HCEC 1CT (cell line): ENCODE data around the gene C2CD4B.

Experiments used
- DNase-seq: peaks from one replicate; pipeline ENCODE4 v3.0.0-alpha.2; 2017

Gene C2CD4B

GRCh38 chr15:62165104-62165792, at the start of gene C2CD4B:
TSS of gene C2CD4B (minus strand) at chr15:62165285. CDS start at chr15:62164984, 301 bp downstream.
- DNase-seq: no peak

GRCh38 chr15:62212741-62213140, 47.7 kb upstream of the C2CD4B start:
- no peak for DNase-seq

GRCh38 chr15:62211348-62211747, 46.3 kb upstream of the C2CD4B start:
- no peak for DNase-seq

GRCh38 chr15:62209821-62210220, 44.7 kb upstream of the C2CD4B start:
- DNase-seq: no peak

GRCh38 chr15:62209322-62209721, 44.2 kb upstream of the C2CD4B start:
- DNase-seq: no peak

- DNase-seq: no peak
Observed at GRCh38 chr15:62208884-62209283, 43.8 kb upstream of the C2CD4B start.

GRCh38 chr15:62208367-62208766, 43.3 kb upstream of the C2CD4B start:
- no peak for DNase-seq

GRCh38 chr15:62190675-62191074, 25.6 kb upstream of the C2CD4B start:
- DNase-seq: no peak

- DNase-seq: no peak
Observed at GRCh38 chr15:62190274-62190673, 25.2 kb upstream of the C2CD4B start.

GRCh38 chr15:62188744-62189143, 23.7 kb upstream of the C2CD4B start:
- DNase-seq: no peak

GRCh38 chr15:62187910-62188309, 22.8 kb upstream of the C2CD4B start:
- DNase-seq: no peak

- DNase-seq: no peak
Observed at GRCh38 chr15:62187425-62187824, 22.3 kb upstream of the C2CD4B start.

GRCh38 chr15:62186578-62186977, 21.5 kb upstream of the C2CD4B start:
- no peak for DNase-seq

- no peak for DNase-seq
Observed at GRCh38 chr15:62183130-62183529, 18.0 kb upstream of the C2CD4B start.

- peak; percentile 4 for DNase-seq
Observed at GRCh38 chr15:62173215-62173614, 8.1 kb upstream of the C2CD4B start.

GRCh38 chr15:62171882-62172281, 6.8 kb upstream of the C2CD4B start:
- no peak for DNase-seq

- no peak for DNase-seq
Observed at GRCh38 chr15:62165793-62166375, 799 bp upstream of the C2CD4B start.

- DNase-seq: no peak
Observed at GRCh38 chr15:62164396-62165103, 535 bp downstream of the C2CD4B start.

- no peak for DNase-seq
Observed at GRCh38 chr15:62164014-62164395, 1.1 kb downstream of the C2CD4B start.

GRCh38 chr15:62163397-62164013, 1.6 kb downstream of the C2CD4B start:
- DNase-seq: no peak

- no peak for DNase-seq
Observed at GRCh38 chr15:62153228-62153627, 11.9 kb downstream of the C2CD4B start.

GRCh38 chr15:62150445-62150844, 14.6 kb downstream of the C2CD4B start:
- no peak for DNase-seq

- DNase-seq: no peak
Observed at GRCh38 chr15:62149729-62150128, 15.4 kb downstream of the C2CD4B start.

GRCh38 chr15:62147551-62147950, 17.5 kb downstream of the C2CD4B start:
- DNase-seq: no peak
